KOPT-K1 (cell line): Measurements from ENCODE around the gene TFDP1.

ENCODE experiments used
- H3K27ac ChIP-seq: fragments of 200-600 bp; sonication (generic); 2 replicates; pipeline ENCODE4 v1.5.1; 2016; ENCODE audit warnings: antibody characterized with exemption, mild to moderate bottlenecking, low read depth, low read length; ENCODE audit not compliant: poor library complexity, severe bottlenecking
- H3K36me3 ChIP-seq: fragments of 200-600 bp; sonication (generic); 2 replicates; pipeline ENCODE4 v1.5.1; 2017; ENCODE audit warnings: antibody characterized with exemption, mild to moderate bottlenecking, low read length, moderate library complexity; ENCODE audit not compliant: insufficient read depth
- H3K9me3 ChIP-seq: fragments of 200-600 bp; sonication (generic); 2 replicates; pipeline ENCODE4 v1.5.1; 2017; ENCODE audit warnings: antibody characterized with exemption, low read length, mild to moderate bottlenecking; ENCODE audit not compliant: insufficient read depth, poor library complexity, severe bottlenecking

Gene TFDP1, protein sequence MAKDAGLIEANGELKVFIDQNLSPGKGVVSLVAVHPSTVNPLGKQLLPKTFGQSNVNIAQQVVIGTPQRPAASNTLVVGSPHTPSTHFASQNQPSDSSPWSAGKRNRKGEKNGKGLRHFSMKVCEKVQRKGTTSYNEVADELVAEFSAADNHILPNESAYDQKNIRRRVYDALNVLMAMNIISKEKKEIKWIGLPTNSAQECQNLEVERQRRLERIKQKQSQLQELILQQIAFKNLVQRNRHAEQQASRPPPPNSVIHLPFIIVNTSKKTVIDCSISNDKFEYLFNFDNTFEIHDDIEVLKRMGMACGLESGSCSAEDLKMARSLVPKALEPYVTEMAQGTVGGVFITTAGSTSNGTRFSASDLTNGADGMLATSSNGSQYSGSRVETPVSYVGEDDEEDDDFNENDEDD

DNA sequence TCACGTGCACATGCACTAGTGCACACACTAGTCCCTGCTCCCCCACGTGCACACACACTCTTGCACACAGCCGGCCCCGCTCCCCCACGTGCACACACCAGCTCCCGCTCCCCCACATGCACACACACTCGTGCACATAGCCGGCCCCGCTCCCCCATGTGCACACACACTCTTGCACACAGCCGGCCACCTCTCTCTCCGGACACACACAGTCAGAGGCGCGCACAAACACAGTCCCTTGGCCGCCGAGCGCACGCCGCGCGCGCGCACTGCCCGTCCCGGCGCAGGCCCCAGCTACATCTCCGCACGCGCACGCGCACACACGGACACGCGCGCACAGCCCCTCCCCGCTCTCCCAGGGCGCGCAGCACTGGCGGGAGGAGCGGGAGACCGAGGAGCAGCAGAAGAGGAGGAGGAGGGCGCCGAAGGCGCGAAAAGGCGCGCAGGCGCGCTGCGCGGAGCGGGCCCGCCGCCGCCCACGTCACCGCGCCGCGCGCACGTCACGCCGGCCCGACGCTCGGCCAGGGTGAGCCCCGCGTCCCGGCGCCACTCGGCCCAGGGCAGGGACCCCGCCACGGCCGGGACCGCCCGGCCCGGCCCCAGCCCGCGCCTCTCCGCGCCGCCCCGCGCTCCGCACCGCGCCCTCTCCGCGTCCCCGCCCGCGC lies at the start of gene TFDP1:
Gene TFDP1, plus strand, starts transcription at position 549 of the 665 bp plus-strand sequence. CDS start 1,085 bp downstream, outside the sequence.
- peaks cover 36% of the 10 kb centered on the region for H3K36me3 ChIP-seq
- peak within 1 kb of the TSS; percentile 84 for H3K27ac ChIP-seq
- no peaks in the 10 kb centered on the region for H3K9me3 ChIP-seq

DNA sequence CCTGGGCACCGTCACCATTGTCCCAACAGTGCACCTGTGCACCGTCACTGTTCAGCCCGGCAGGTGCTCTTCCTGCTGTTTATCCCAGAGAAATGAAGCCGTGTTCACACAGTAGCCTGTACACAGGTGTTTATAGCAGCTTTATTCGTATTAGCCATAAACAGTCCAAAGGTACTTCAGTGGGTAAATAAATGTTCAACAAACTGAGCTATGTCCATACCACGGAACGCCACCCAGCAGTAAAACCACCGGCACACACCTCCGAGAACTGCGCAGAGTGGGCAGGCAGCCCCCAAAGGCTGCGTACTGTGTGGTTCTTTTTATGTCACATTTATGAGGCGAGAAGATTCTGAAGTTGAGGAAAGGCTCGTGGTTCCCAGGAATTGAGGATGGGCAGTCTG lies 49.2 kb upstream of the TFDP1 start:
- peaks cover 16% of the 10 kb centered on the region; the same call in 1 of the 2 replicates for H3K36me3 ChIP-seq

DNA sequence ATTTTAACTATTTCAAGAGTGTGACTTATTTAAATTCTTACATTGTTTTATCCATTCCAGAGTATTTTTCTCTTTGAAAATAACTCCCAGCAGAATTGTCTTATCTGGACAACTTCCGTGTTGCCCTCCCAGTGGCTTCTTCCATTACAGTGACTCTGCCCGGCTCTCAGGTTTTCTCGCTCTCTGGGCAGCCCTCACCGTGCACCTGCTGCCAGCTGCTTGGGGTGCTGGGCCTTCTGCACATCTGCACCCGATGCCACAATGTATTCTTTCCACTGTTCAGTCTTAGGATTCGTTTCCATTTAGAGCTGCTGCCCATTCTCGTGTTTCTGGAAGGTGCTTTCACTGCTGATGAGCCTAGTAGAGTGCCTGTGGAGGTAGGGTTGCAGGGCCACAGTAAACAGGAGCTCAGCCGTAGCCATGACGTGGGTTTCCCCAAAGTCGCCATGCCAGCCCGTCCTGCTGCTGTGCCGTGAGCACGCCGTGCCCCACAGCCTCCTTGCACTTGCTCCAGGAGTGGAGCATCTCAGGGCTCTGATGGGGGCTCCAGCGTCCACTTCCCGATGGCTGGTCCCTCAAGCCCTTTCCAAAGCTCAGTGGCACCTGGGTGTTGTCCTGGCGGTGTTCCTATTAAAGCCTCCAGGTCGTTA lies 48.0 kb upstream of the TFDP1 start:
- Histone ChIP-seq H3K27ac (no peak overlapping the region), H3K9me3 (peaks cover 11% of the 10 kb centered on the region), H3K36me3 (peaks cover 13% of the 10 kb centered on the region; the same call in 1 of the 2 replicates)

More for the DNA sequence above, 49.2 kb upstream of the TFDP1 start:
- H3K27ac ChIP-seq: no peak overlapping the region
- H3K9me3 ChIP-seq: no peaks in the 10 kb centered on the region

DNA sequence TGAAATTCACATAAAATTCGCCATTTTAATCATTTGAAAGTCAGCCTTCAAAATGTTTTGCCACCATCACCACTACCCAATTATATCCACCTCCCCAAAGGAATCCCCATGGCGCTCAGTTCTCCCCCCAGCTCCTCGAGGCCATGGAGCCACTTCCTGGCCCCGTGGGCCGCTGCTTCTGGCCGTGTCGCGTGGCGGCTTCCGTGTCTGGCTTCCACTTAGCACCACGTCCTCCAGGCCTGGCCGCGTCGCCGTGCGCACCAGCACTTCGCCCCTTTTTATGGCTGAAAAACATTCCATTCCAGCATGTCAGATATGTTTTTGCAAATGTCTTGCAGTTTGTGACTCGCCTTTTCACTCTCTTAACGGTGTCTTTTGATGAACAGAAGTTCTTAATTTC lies 47.3 kb upstream of the TFDP1 start:
- Histone ChIP-seq H3K36me3 (peaks cover 8% of the 10 kb centered on the region; the same call in 1 of the 2 replicates), H3K9me3 (peaks cover 13% of the 10 kb centered on the region), H3K27ac (no peak overlapping the region)

DNA sequence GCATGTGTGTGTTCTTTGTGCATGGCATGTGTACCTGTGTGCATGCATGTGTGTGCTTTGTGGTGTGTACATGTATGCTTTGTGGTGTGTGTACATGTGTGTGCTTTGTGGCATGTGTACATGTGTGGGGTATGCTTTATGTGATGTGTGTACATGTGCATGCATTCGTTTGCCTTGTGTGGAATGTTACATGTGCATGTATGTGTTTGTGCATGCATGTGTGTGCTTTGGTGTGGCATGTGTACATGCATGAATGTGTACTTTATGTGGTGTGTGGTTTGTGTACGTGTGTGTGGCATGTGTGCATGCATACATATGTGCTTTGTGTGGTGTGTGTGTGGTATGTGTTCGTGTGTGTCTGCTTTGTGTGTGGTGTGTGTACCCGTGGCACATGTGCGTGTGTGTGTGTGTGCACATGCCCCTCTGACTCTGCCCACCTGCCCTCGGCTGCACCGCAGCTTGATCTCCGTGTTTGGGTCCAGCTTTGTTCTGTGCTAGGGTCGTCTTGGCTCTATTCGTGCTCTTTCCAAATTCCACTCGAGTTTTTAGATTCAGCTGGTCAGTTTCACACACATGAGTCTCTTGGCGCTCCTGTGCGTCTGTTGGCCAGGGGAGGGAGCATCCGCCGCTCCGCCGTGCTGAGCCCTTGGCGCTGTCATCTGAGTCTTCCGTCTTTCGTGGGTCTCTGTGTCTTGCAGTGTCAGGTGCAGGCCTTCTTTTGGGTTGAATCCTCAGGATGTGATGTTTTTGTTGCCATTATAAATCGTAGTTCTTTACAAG lies 46.5 kb upstream of the TFDP1 start:
- H3K9me3 ChIP-seq: peaks cover 18% of the 10 kb centered on the region
- H3K36me3 ChIP-seq: peaks cover 13% of the 10 kb centered on the region; the same call in 1 of the 2 replicates
- H3K27ac ChIP-seq: no peak overlapping the region

DNA sequence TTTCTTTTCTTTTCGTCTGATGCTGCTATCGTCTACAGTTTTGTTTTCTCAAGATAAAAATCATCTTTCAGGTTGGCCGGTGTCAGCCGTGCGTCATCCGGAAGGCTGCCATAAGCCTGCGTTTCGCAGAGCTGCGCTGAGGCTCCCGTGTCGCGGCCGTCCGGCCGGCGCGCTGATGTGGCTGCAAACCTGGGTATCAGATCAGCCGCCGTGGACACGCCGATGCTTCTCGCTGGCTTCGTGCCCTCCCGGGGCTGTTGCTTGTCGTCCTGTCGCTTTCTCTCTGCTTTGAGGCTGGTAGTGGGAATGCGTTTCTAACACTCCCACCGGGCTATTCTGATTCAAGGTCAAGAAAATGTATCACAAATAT lies 45.9 kb upstream of the TFDP1 start:
- H3K27ac ChIP-seq: no peak overlapping the region

DNA sequence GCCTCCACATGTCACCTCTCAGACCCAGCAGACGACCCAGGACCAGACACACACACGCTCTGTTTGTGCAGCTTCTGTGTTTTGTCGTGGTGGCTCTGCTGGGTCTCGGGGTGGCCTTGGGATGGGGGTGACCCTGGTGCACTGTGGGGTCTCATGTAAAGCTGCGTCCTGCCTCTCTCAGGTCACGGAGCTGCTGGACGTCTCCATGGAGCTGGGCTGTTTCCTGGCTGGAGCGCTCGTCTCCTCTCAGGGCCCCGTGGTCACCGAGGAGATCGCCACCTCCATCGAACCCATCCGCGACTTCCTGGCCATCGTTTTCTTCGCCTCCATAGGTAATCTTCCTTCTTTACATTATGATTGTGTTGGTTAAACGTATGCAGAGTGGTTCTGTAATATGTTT lies 45.4 kb upstream of the TFDP1 start:
- H3K36me3 ChIP-seq: peaks cover 13% of the 10 kb centered on the region; the same call in 1 of the 2 replicates
- peaks cover 18% of the 10 kb centered on the region for H3K9me3 ChIP-seq
- H3K27ac ChIP-seq: no peak overlapping the region

More for the DNA sequence above, 45.9 kb upstream of the TFDP1 start:
- H3K36me3 ChIP-seq: peaks cover 13% of the 10 kb centered on the region; the same call in 1 of the 2 replicates
- peaks cover 18% of the 10 kb centered on the region for H3K9me3 ChIP-seq

DNA sequence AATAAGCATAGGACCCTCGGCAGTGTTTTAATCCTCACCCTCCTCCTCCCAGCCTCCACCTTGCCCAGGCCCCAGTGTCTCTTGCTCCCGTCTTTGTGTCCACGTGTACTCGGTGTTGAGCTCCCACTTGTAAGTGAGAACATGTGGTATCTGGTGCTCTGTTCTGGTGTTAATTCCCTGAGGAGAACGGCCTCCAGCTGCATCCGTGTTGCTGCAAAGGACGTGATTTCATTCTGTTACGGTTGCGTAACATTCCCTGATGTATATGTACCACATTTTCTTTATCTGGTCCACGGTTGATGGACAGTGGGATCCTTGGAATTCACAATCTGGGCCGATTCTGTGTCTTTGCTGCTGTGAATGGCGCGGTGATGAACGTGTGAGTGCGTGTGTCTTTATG lies 44.7 kb upstream of the TFDP1 start:
- H3K36me3 ChIP-seq: peaks cover 13% of the 10 kb centered on the region; the same call in 1 of the 2 replicates
- peaks cover 18% of the 10 kb centered on the region for H3K9me3 ChIP-seq
- no peak overlapping the region for H3K27ac ChIP-seq

DNA sequence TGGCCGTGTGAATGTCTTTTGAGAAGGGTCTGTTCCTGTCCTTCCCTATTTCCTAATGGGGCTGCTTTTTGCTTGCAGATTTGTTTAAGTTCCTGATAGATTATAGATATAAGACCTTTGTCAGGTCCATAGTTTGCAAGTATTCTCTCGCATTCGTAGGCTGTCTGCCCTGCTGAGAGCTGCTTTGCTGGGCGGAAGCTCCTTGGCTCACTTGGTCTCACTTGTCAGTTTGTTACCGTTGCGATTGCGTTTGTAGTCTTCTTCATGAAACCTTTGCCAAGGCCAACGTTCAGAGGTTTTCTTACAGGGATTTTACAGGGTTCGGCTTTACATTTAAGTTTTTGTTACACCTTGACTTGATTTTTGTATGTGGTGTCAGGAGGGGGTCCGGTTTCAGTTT lies 44.0 kb upstream of the TFDP1 start:
- Histone ChIP-seq H3K36me3 (peaks cover 13% of the 10 kb centered on the region; the same call in 1 of the 2 replicates), H3K27ac (no peak overlapping the region)

DNA sequence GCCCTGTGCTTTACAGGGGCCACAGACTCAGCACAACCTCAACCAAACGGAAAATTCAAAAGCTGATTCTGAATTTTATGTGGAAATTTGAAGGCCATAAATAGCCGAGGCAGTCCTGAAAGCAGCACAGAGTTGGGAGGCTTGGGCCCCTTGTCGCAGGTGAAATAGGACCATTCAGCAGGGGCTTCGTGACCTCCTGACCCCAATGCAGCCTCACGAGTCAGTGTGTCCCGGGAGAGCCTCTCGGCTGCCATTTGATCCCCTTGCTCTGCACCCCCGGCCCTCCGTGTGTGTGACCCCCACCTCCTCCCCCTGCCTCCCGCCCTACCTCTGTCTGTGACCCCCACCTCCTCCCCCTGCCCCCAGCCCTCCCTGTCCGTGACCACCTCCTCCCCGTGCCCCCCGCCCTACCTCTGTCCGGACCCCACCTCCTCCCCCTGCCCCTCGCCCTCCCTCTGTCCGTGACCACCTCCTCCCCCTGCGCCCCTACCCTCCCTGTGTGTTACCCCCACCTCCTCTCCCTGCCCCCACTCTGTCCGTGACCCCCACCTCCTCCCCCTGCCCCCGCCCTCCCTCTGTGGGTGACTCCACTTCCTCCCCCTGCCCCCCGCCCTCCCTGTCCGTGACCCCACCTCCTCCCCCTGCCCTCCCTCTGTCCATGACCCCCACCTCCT lies 41.7 kb upstream of the TFDP1 start:
- peaks cover 13% of the 10 kb centered on the region; the same call in 1 of the 2 replicates for H3K36me3 ChIP-seq
- H3K9me3 ChIP-seq: peaks cover 18% of the 10 kb centered on the region
- no peak overlapping the region for H3K27ac ChIP-seq

More for the DNA sequence above, 44.0 kb upstream of the TFDP1 start:
- H3K9me3 ChIP-seq: peaks cover 18% of the 10 kb centered on the region

DNA sequence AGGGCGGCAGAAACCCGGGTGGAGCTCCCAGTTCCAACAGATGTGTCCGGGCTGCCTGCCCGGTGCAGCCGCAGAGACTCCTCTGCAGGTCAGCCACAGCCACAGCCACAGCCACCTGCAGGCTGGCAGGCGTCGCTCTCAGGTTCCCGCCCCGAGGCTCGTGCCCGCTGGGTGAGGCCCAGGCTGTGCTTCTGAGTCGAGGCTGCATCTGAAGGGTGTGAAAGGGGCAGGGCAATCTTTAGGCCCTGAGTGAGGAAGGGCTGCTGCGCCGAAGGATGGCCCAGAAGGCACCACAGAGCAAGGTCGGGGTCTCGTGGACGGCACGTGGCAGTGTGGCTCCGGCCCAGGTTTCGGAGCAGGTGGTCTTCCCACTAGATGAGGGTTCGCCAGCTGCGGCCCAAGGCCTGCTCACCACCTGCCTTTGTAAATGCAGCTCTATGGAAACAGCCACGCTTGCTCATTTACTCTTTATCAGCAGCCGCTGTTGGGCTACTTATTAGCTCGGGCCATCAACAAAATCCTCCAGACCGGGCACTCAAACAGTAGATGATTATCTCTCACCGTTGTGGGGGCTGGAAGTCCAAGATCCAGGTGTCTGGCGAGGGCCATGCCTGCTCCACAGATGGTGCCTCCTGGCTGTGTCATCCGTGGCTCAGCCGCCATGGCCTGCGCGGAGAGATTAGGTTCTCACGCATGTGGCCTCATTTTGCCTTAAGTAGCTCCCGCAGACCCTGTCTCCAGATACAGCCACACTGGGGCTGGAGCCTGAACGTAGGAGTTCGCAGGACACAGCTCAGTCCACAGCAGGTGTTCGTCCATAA lies 40.3 kb upstream of the TFDP1 start:
- Histone ChIP-seq H3K27ac (no peak overlapping the region), H3K36me3 (peaks cover 13% of the 10 kb centered on the region; the same call in 1 of the 2 replicates), H3K9me3 (peaks cover 18% of the 10 kb centered on the region)

DNA sequence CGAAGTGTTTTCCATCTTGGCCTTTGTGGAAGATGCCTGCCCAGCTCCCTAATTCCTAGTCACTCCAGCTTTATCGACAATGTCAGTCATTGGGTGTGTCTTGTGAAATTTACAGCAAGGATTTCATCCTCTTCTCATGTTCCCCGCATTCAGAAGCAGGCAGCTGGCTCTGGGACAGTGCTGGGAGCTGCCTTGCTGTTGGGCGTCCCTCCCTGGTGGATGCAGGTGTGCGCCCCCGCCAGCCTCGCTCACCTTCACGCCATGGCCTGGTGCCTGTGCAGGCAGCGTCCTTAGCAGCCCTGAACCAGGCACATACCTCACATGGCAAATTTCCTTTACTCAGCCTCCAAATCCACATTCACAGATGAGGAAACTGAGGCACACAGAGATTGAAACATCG lies 39.7 kb upstream of the TFDP1 start:
- H3K27ac ChIP-seq: no peak overlapping the region
- peaks cover 18% of the 10 kb centered on the region for H3K9me3 ChIP-seq
- H3K36me3 ChIP-seq: peaks cover 13% of the 10 kb centered on the region; the same call in 1 of the 2 replicates

DNA sequence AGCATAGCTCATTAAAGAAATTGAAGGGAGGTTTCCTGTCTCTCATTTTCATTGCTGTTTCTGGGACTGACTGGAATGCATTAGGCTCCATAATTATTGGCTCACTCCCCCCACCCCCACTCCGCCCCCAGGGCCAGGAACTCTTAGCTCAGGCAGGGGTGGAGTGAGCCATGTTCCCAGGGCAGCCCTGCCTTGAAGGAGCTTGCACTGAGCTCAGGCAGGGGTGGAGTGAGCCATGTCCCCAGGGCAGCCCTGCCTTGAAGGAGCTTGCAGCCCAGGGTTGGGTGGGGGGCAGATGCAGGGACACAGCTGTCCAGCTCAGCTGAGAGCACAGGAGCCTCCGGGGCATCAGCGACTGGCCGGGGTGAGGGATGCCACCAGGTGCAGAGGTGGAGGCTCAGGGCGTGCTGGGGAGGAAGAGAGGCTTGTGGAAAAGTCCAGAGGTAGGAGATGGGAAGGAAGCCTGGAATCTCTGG lies 39.1 kb upstream of the TFDP1 start:
- Histone ChIP-seq H3K36me3 (peaks cover 16% of the 10 kb centered on the region; the same call in 1 of the 2 replicates), H3K9me3 (peaks cover 18% of the 10 kb centered on the region), H3K27ac (no peak overlapping the region)
